ENCODE results near the gene CLDN19.
A peak's percentile ranks its signal among the peaks of the same experiment; 100 is the strongest.

The CLDN19 gene

GRCh38 chr1:42684139-42684538 lies 55.9 kb downstream of the CLDN19 start:
- Mint-ChIP-seq H3K27me3 (ENCODE audit: low read depth) (no peaks in the 10 kb centered on the region), H3K4me3 (peak overlapping the region; percentile 97), H3K27ac (peak overlapping the region; percentile 90), H3K36me3 (ENCODE audit: low read depth) (peaks cover 29% of the 10 kb centered on the region), H3K4me1 (ENCODE audit: low read depth) (peaks cover 63% of the 10 kb centered on the region), H3K9me3 (no peaks in the 10 kb centered on the region)

Measured in T-helper 1 cell treated with Interleukin-12 subunit alpha and Interleukin-12 subunit beta and Interleukin-4 antibody, amounts not matched to agents 30 μg/mL and 1 μg/mL, for 36 hours (primary cell).